K562 (cell line): ENCODE data around the gene POLRMT. TPM values are rescaled to one million over a fixed set of nuclear protein-coding genes. Genes with fewer than 3 reads are reported as not detected.

Experiments
- ATAC-seq: fragments of 200-7000 bp; cut with Tn5 transposase; 3 replicates; pipeline ENCODE4 v1.9.1; 2020; ENCODE audit warnings: moderate library complexity
- BruUV-seq: library from RNA; stranded (reverse); fragments of 400-500 nt; replicated peaks from 2 replicates; lab custom pipeline; 2021; lab: Mats Ljungman, UMichigan
- CTCF ChIA-PET: fragments of 300-600 bp; formaldehyde crosslinking; extraction: SDS; loops from one replicate; lab custom pipeline; 2021; ENCODE audit warnings: low intra/inter-chr PET ratio; lab: Yijun Ruan, JAX
- POLR2A ChIA-PET: fragments of 300-600, 350-650 bp; sonication (Branson Sonifier 250); formaldehyde crosslinking; extraction: SDS; loops from one replicate; lab custom pipeline; 2021; ENCODE audit warnings: antibody characterized with exemption, inconsistent platforms; lab: Yijun Ruan, JAX
- DNase-seq, 4 experiments: peaks; one replicate each; pipeline versions ENCODE4 v3.0.0 to v3.0.0-alpha.2; 2011 to 2018; ENCODE audit warnings: low spot score in 3 of 4, mixed read lengths in 3 of 4; ENCODE audit errors: extremely low read depth in 1 of 4
- FAIRE-seq: peaks from 2 replicates; lab custom pipeline; 2011; peaks lifted over from hg19 to GRCh38; lab: Jason Lieb, UNC
- H2AFZ ChIP-seq: 2 replicates; pipeline ENCODE4 v1.6.0; 2011; ENCODE audit warnings: low read depth, low read length, control low read depth, inconsistent platforms
- H3K27ac ChIP-seq: fragments of 200-600 bp; 3 replicates; pipeline ENCODE4 v1.8.0; 2011; ENCODE audit warnings: low read depth, mild to moderate bottlenecking, control low read depth, inconsistent platforms, low read length, moderate library complexity, mixed read lengths; ENCODE audit errors: extremely low read depth
- H3K27me3 ChIP-seq, 2 experiments: fragments of 300-600 bp in 1 of 2; 2 replicates in 1 of 2; 3 replicates in 1 of 2; pipeline versions ENCODE4 v1.6.0 to v1.8.0; 2011; ENCODE audit warnings: inconsistent platforms in 2 of 2, low read length in 2 of 2, mild to moderate bottlenecking in 1 of 2, mixed read lengths in 1 of 2, moderate library complexity in 1 of 2; ENCODE audit not compliant: control insufficient read depth in 2 of 2, insufficient read depth in 2 of 2
- H3K36me3 ChIP-seq: fragments of 300-600 bp; 3 replicates; pipeline ENCODE4 v1.8.0; 2011; ENCODE audit warnings: mild to moderate bottlenecking, low read length, inconsistent platforms; ENCODE audit not compliant: control insufficient read depth, insufficient read depth
- H3K4me1 ChIP-seq, 2 experiments: fragments of 200-600 bp in 1 of 2; replicated peaks in 1 of 2; 2 replicates in 1 of 2; 3 replicates in 1 of 2; pipeline versions ENCODE4 v1.5.1 to v1.8.0; 2011; ENCODE audit warnings: inconsistent platforms in 2 of 2, low read length in 2 of 2, mild to moderate bottlenecking in 1 of 2, mixed read lengths in 1 of 2, moderate library complexity in 1 of 2; ENCODE audit not compliant: control insufficient read depth in 2 of 2, insufficient read depth in 2 of 2
- H3K4me2 ChIP-seq: 2 replicates; pipeline ENCODE4 v1.6.1; 2011; ENCODE audit warnings: low read length, control low read depth, inconsistent platforms, mixed read lengths; ENCODE audit not compliant: insufficient read depth
- H3K4me3 ChIP-seq: fragments of 200-600 bp; sonication (generic), shearing (Covaris generic); 2 replicates; pipeline ENCODE4 v1.5.1; 2016; ENCODE audit warnings: control low read depth, inconsistent platforms
- H3K79me2 ChIP-seq: fragments of 200-600 bp; 3 replicates; pipeline ENCODE4 v1.8.0; 2011; ENCODE audit warnings: low read length, inconsistent platforms; ENCODE audit not compliant: control insufficient read depth, insufficient read depth
- H3K9ac ChIP-seq, 2 experiments: 2 replicates each; pipeline versions ENCODE4 v1.6.0 to v1.6.1; 2011; ENCODE audit warnings: low read depth in 2 of 2, low read length in 2 of 2, control low read depth in 1 of 2, inconsistent platforms in 1 of 2, mild to moderate bottlenecking in 1 of 2, mixed read lengths in 1 of 2; ENCODE audit not compliant: insufficient read depth in 1 of 2
- H3K9me1 ChIP-seq: one replicate; pipeline ENCODE4 v1.6.0; 2011; ENCODE audit warnings: inconsistent platforms, mild to moderate bottlenecking, low read length, moderate library complexity; ENCODE audit not compliant: control insufficient read depth, insufficient read depth
- H3K9me3 ChIP-seq: replicated peaks from 2 replicates; pipeline ENCODE4 v1.5.1; 2011; ENCODE audit warnings: low read depth, low read length, inconsistent platforms; ENCODE audit not compliant: control insufficient read depth, insufficient read depth
- H4K20me1 ChIP-seq: replicated peaks from 2 replicates; pipeline ENCODE4 v1.6.1; 2011; ENCODE audit warnings: low read length, inconsistent platforms, mixed read lengths; ENCODE audit not compliant: control insufficient read depth, insufficient read depth
- ADNP ChIP-seq: fragments of 200-800 bp; sonication (Bioruptor generic); IDR thresholded peaks from 2 replicates; pipeline ENCODE4 v1.6.1; 2016; ENCODE audit warnings: missing genetic modification characterization, missing compliant biosample characterization
- CREB1 ChIP-seq, 2 experiments: sonication (generic) in 1 of 2; formaldehyde crosslinking in 1 of 2; IDR thresholded peaks; 2 replicates each; pipeline versions ENCODE4 v1.6.1 to v1.8.0; 2012 to 2022; ENCODE audit warnings: inconsistent platforms in 1 of 2, mild to moderate bottlenecking in 1 of 2, missing genetic modification reagents in 1 of 2, moderate library complexity in 1 of 2
- GABPA ChIP-seq: fragments of 200-800 bp; sonication (Bioruptor generic); conservative IDR thresholded peaks from 2 replicates; pipeline ENCODE4 v1.6.1; 2016; ENCODE audit warnings: low read depth, missing genetic modification characterization, missing compliant biosample characterization
- HDAC3 ChIP-seq: fragments of 450-650 bp; IDR thresholded peaks from 2 replicates; pipeline ENCODE4 v1.6.1; 2018; ENCODE audit warnings: borderline replicate concordance, mild to moderate bottlenecking, moderate library complexity; ENCODE audit not compliant: partially characterized antibody
- HIVEP1 ChIP-seq: fragments of 250-450 bp; sonication (Bioruptor Pico); IDR thresholded peaks from 2 replicates; pipeline ENCODE4 v1.4.0; 2020; ENCODE audit warnings: mild to moderate bottlenecking
- IFI16 ChIP-seq: fragments of 250-450 bp; sonication (Bioruptor Pico); IDR thresholded peaks from 2 replicates; pipeline ENCODE4 v2.1.2; 2022; ENCODE audit warnings: mild to moderate bottlenecking, inconsistent platforms
- ILF3 ChIP-seq: fragments of 450-650 bp; IDR thresholded peaks from 2 replicates; pipeline ENCODE4 v1.6.1; 2018; ENCODE audit warnings: antibody characterized with exemption, mild to moderate bottlenecking, moderate library complexity, borderline replicate concordance
- KDM2B ChIP-seq: fragments of 250-450 bp; sonication (Bioruptor Pico); IDR thresholded peaks from 2 replicates; pipeline ENCODE4 v1.8.0; 2021; ENCODE audit warnings: mild to moderate bottlenecking, moderate library complexity
- MIER1 ChIP-seq: fragments of 450-650 bp; IDR thresholded peaks from 2 replicates; pipeline ENCODE4 v1.6.1; 2016; ENCODE audit warnings: antibody characterized with exemption, mild to moderate bottlenecking, low read depth
- NFATC3 ChIP-seq: fragments of 450-650 bp; IDR thresholded peaks from 2 replicates; pipeline ENCODE4 v1.6.1; 2017; ENCODE audit warnings: mild to moderate bottlenecking
- NR2C2 ChIP-seq, 2 experiments: fragments of 200-800 bp in 1 of 2; sonication (Bioruptor generic) in 1 of 2; sonication (generic) in 1 of 2; formaldehyde crosslinking in 1 of 2; IDR thresholded peaks; 2 replicates each; pipeline versions ENCODE4 v1.6.1 to v1.8.0; 2016 to 2022; ENCODE audit warnings: mild to moderate bottlenecking in 1 of 2, missing compliant biosample characterization in 1 of 2, missing genetic modification characterization in 1 of 2, missing genetic modification reagents in 1 of 2
- NR2F6 ChIP-seq: fragments of 450-650 bp; formaldehyde crosslinking; IDR thresholded peaks from 2 replicates; pipeline ENCODE4 v1.4.0; 2020; ENCODE audit warnings: mild to moderate bottlenecking
- NR3C1 ChIP-seq: sonication (generic); formaldehyde crosslinking; IDR thresholded peaks from 2 replicates; pipeline ENCODE4 v1.8.1; 2022; ENCODE audit warnings: missing genetic modification reagents
- OTX1 ChIP-seq: fragments of 450-650 bp; formaldehyde crosslinking; IDR thresholded peaks from 2 replicates; pipeline ENCODE4 v1.4.0; 2022; ENCODE audit warnings: mild to moderate bottlenecking
- PHF21A ChIP-seq: fragments of 450-650 bp; IDR thresholded peaks from 2 replicates; pipeline ENCODE4 v1.6.1; 2017; ENCODE audit warnings: low read depth, borderline replicate concordance
- POLR2A ChIP-seq: fragments of 450-650 bp; conservative IDR thresholded peaks from 2 replicates; pipeline ENCODE4 v1.6.1; 2016
- PTTG1 ChIP-seq: fragments of 450-650 bp; IDR thresholded peaks from 2 replicates; pipeline ENCODE4 v1.6.1; 2016; ENCODE audit warnings: low read depth, mild to moderate bottlenecking, missing genetic modification characterization, missing compliant biosample characterization
- SMARCA5 ChIP-seq: fragments of 450-650 bp; IDR thresholded peaks from 2 replicates; pipeline ENCODE4 v1.6.1; 2016
- SREBF1 ChIP-seq: fragments of 150-350 bp; IDR thresholded peaks from 2 replicates; pipeline ENCODE4 v1.6.1; 2014; ENCODE audit warnings: antibody characterized with exemption, low read depth, low read length, borderline replicate concordance
- SRF ChIP-seq, 2 experiments: fragments of 250-450, 450-650 bp in 1 of 2; sonication (Bioruptor Pico) in 1 of 2; sonication (generic) in 1 of 2; formaldehyde crosslinking; IDR thresholded peaks; 2 replicates each; pipeline versions ENCODE4 v1.5.0 to v1.5.1; 2020 to 2022; ENCODE audit warnings: mild to moderate bottlenecking in 1 of 2, missing genetic modification reagents in 1 of 2
- ZNF134 ChIP-seq: fragments of 250-450 bp; sonication (Bioruptor Pico); conservative IDR thresholded peaks from 2 replicates; pipeline ENCODE4 v1.4.0; 2020
- ZNF740 ChIP-seq, 3 experiments: fragments of 200-800 bp in 1 of 3; sonication (Bioruptor generic) in 1 of 3; sonication (generic) in 1 of 3; formaldehyde crosslinking in 1 of 3; IDR thresholded peaks; 2 replicates each; pipeline versions ENCODE4 v1.6.1 to v1.8.0; 2016 to 2022; ENCODE audit warnings: mild to moderate bottlenecking in 2 of 3, missing compliant biosample characterization in 2 of 3, missing genetic modification characterization in 2 of 3, missing genetic modification reagents in 1 of 3
- WGBS: fragments of 100-300 bp; shearing (Covaris generic); methylation state at CpG from one replicate; pipeline ENCODE4 v1.1.6; 2016; ENCODE audit warnings: low coverage, mixed read lengths; ENCODE audit not compliant: insufficient coverage; ENCODE audit errors: missing lambda C conversion rate; 5-methylcytosine and 5-hydroxymethylcytosine counted together
- in situ Hi-C: fragments of 300-500 bp; cut with MboI; formaldehyde crosslinking; loops from 4 replicates; pipeline ENCODE4 v1.15.0; 2018; ENCODE audit warnings: inconsistent platforms, mixed read lengths
- intact Hi-C: fragments of 100-400 bp; cut with micrococcal nuclease; formaldehyde crosslinking; loops from 2 replicates; pipeline ENCODE4 v1.14.2; 2022
- polyA plus RNA-seq, 8 experiments: library from polyadenylated mRNA; depleted of rRNA in 4 of 8; stranded (reverse) in 5 of 8; unstranded in 3 of 8; fragments of >200 nt; fragmentation: Nextera tagmentation in 2 of 8; fragmentation: Illumina TruSeq in 1 of 8; extraction: Ambion mirVana in 2 of 8; extraction: Trizol in 1 of 8; gene quantifications; 2 replicates each; pipeline versions ENCODE4 v1.2.1 to v1.2.3, GENCODE V29; 2011 to 2014; ENCODE audit warnings: inconsistent platforms in 1 of 8, missing spikeins in 1 of 8
- total RNA-seq, 7 experiments: library from RNA; depleted of rRNA in 6 of 7; stranded (reverse); fragments of >200 nt in 6 of 7; fragmentation: Illumina TruSeq in 2 of 7; extraction: Trizol in 2 of 7; gene quantifications; 2 replicates each; pipeline versions ENCODE4 v1.2.1 to v1.2.3, GENCODE V29; 2011 to 2021; ENCODE audit warnings: low replicate concordance in 1 of 7

The POLRMT gene
- total and polyA plus RNA-seq, 9 of the 15 experiments (the other 6 are each of a cell fraction or from before 2014, with no cell fraction given): 30.3 to 144 (median 68.0) TPM

DNA sequence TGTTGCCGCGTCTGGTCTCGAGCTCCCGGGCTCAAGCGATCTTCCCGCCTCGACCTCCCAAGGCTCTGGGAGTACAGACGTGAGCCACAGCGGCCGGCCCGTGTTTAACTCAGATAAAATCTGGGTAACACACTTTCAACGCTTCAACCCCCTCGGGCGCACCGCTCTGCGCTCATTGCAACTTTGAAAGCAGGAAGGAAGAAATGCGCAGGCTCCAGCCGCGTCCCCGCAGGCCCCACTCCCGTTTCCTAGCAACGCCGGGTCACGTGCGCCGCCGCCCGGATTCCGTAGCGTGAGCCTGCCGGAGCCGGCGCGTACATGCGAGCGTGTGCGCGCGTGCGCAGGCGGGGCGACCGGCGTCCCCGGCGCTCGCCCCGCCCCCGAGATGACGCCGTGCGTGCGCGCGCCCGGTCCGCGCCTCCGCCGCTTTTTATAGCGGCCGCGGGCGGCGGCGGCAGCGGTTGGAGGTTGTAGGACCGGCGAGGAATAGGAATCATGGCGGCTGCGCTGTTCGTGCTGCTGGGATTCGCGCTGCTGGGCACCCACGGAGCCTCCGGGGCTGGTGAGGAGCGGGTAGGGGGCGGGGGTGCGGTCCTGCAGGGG lies 61.1 kb downstream of the POLRMT start, which contains the start of gene BSG (continued):
- 0 out of 2 replicates have a peak, but pooled peaks have one; percentile 4 for TF ChIP-seq ZNF740 (CRISPR knock-in tag; IDR thresholded peaks at IDR 0.05)
- TF ChIP-seq ZNF740 (tag; IDR thresholded peaks at IDR 0.05): no peak; a peak in 1 of 4 replicates
- no peak; the same call in 1 of the 2 replicates for TF ChIP-seq GABPA (tag)
- peak; percentile 82; the same call in 1 of the 2 replicates for TF ChIP-seq ILF3
- 0 out of 2 replicates have a peak, but pooled peaks have one; percentile 70 for TF ChIP-seq KDM2B (CRISPR knock-in tag)
- TF ChIP-seq OTX1 (CRISPR knock-in tag): no peak
- TF ChIP-seq NR3C1: no peak
- TF ChIP-seq SREBF1: no peak
- no peak for TF ChIP-seq ADNP (tag)
- TF ChIP-seq, all 486 proteins: peak for 144

GRCh38 chr19:571566-571974 lies 61.8 kb downstream of the POLRMT start:
- Histone ChIP-seq H4K20me1 (peaks cover 32% of the 10 kb centered on the region), H3K4me2 (peak overlapping the region; percentile 90), H3K27ac (peak overlapping the region; percentile 92), H3K27me3 (no peaks in the 10 kb centered on the region), H3K36me3 (peaks cover 14% of the 10 kb centered on the region; the same call in 1 of the 3 replicates), H2AFZ (peak overlapping the region; percentile 86), H3K9ac (peak overlapping the region; percentile 81 to 99), H3K9me1 (peaks cover 11% of the 10 kb centered on the region), H3K4me1 (peaks cover 25 to 64% of the 10 kb centered on the region in 2 experiments), H3K79me2 (peaks cover 45% of the 10 kb centered on the region), H3K4me3 (peak overlapping the region; percentile 43), H3K9me3 (peaks cover 8% of the 10 kb centered on the region)
- TSS peak; percentile 90 for BruUV-seq
- ATAC-seq (peak; percentile 16), FAIRE-seq (no peak), DNase-seq (peak; percentile 42 to 72 (median 52))
- CTCF ChIA-PET: no interaction called here
- intact Hi-C loops: loop anchor here (1.0 kb wide), 1 partner anchor 15 kb away; no protein-coding TSS in a partner anchor
- in situ Hi-C loops: no loop called here
- POLR2A ChIA-PET: interaction anchor here (0.7 to 2.2 kb wide), 4 partner anchors 13 to 132 kb away, joined by 3 to 13 read pairs (median 11); partner anchors contain the start of gene CDC34
- WGBS: 1% methylated on average over 14 of the region's 14 CpGs
- TF ChIP-seq SRF (CRISPR knock-in tag; IDR thresholded peaks at IDR 0.05): no peak
- TF ChIP-seq NR2C2 (CRISPR knock-in tag; IDR thresholded peaks at IDR 0.05): no peak
- TF ChIP-seq NR2C2 (tag; IDR thresholded peaks at IDR 0.05): no peak
- TF ChIP-seq CREB1 (IDR thresholded peaks at IDR 0.05): no peak
- no peak for TF ChIP-seq CREB1 (CRISPR knock-in tag; IDR thresholded peaks at IDR 0.05)
- no peak for TF ChIP-seq ZNF134
- no peak for TF ChIP-seq MIER1
- no peak for TF ChIP-seq HIVEP1 (CRISPR knock-in tag)
- no peak for TF ChIP-seq NR3C1
- TF ChIP-seq IFI16: no peak
- peak; percentile 37; the same call in 1 of the 2 replicates for TF ChIP-seq POLR2A
- no peak for TF ChIP-seq HDAC3
- TF ChIP-seq NFATC3: no peak
- no peak for TF ChIP-seq PHF21A
- TF ChIP-seq PTTG1 (tag): no peak
- TF ChIP-seq SMARCA5: no peak
- TF ChIP-seq NR2F6 (CRISPR knock-in tag): no peak
